ENCODE data around the gene STMN3. TPM values are rescaled to one million over a fixed set of nuclear protein-coding genes. Genes with fewer than 3 reads are reported as not detected.

The STMN3 gene
- total and polyA plus RNA-seq, 4 donors, result 0.42 to 2.9 (median 0.91) TPM

DNA sequence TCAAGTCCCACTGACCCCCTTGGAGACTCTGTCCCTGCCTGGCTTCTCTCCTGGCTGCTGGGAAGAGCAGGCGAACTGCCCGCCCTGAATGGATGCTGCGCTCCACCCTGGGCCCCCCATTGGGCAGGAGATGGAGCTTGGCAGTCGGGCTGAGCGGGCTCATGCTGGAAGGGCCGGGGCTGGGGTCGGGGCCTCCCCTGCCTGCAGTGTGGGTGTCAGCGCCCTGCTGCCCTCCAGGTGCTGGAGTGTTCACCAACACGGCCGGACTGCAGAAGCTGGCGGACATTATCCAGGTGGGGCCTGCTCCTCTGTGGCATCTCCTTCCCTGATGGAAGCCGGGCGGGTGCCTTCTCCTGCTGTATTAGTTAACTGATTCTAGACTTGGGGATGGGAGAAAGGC is 27.2 kb upstream of the STMN3 start:
- H3K27ac ChIP-seq (ENCODE audit: low read depth in 1 of 2, low read length in 2 of 2), result no peak overlapping the region
- H3K9me3 ChIP-seq (ENCODE audit: control insufficient read depth in 4 of 4, low read length in 3 of 4), result no peaks in the 10 kb centered on the region
- H3K4me3 ChIP-seq (ENCODE audit: low read depth in 1 of 3, low read length in 3 of 3), result no peak overlapping the region
- peaks cover 0 to 24% (median 4%) of the 10 kb centered on the region in 4 donors for H3K36me3 ChIP-seq (ENCODE audit: control insufficient read depth in 4 of 4, insufficient read depth in 3 of 4, low read depth in 1 of 4, low read length in 3 of 4)
- H3K27me3 ChIP-seq (ENCODE audit: control insufficient read depth in 4 of 4, insufficient read depth in 4 of 4, low read length in 3 of 4), result no peaks in the 10 kb centered on the region
- TF ChIP-seq HNF4A (conservative IDR thresholded peaks at IDR 0.05) (no peak), FOXA1 (IDR thresholded peaks at IDR 0.05) (no peak), EGR1 (IDR thresholded peaks at IDR 0.05; ENCODE audit: low read depth in 2 of 2) (no peak), HNF4G (IDR thresholded peaks at IDR 0.05) (no peak)
- TF ChIP-seq, protein P1, sequence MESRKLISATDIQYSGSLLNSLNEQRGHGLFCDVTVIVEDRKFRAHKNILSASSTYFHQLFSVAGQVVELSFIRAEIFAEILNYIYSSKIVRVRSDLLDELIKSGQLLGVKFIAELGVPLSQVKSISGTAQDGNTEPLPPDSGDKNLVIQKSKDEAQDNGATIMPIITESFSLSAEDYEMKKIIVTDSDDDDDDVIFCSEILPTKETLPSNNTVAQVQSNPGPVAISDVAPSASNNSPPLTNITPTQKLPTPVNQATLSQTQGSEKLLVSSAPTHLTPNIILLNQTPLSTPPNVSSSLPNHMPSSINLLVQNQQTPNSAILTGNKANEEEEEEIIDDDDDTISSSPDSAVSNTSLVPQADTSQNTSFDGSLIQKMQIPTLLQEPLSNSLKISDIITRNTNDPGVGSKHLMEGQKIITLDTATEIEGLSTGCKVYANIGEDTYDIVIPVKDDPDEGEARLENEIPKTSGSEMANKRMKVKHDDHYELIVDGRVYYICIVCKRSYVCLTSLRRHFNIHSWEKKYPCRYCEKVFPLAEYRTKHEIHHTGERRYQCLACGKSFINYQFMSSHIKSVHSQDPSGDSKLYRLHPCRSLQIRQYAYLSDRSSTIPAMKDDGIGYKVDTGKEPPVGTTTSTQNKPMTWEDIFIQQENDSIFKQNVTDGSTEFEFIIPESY (IDR thresholded peaks at IDR 0.05), result no peak
- TF ChIP-seq, protein P2, sequence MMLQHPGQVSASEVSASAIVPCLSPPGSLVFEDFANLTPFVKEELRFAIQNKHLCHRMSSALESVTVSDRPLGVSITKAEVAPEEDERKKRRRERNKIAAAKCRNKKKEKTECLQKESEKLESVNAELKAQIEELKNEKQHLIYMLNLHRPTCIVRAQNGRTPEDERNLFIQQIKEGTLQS (IDR thresholded peaks at IDR 0.05), result no peak
- H3K4me1 ChIP-seq (ENCODE audit: control insufficient read depth in 4 of 4, insufficient read depth in 4 of 4, low read length in 3 of 4), result no peaks in the 10 kb centered on the region
- 97% methylated on average over 13 of the region's 13 CpGs for WGBS
- H3K9ac ChIP-seq (ENCODE audit: low read depth in 1 of 2, low read length in 2 of 2), result no peak overlapping the region
- no peak for DNase-seq (ENCODE audit: low spot score)

- WGBS, result 96% methylated on average over 19 of the region's 19 CpGs
- Histone ChIP-seq H3K9me3 (ENCODE audit: control insufficient read depth in 4 of 4, low read length in 3 of 4) (no peaks in the 10 kb centered on the region), H3K36me3 (ENCODE audit: control insufficient read depth in 4 of 4, insufficient read depth in 3 of 4, low read depth in 1 of 4, low read length in 3 of 4) (peaks cover 0 to 24% (median 4%) of the 10 kb centered on the region in 4 donors), H3K4me3 (ENCODE audit: low read depth in 1 of 3, low read length in 3 of 3) (no peak overlapping the region), H3K27me3 (ENCODE audit: control insufficient read depth in 4 of 4, insufficient read depth in 4 of 4, low read length in 3 of 4) (no peaks in the 10 kb centered on the region), H3K9ac (ENCODE audit: low read depth in 1 of 2, low read length in 2 of 2) (no peak overlapping the region), H3K4me1 (ENCODE audit: control insufficient read depth in 4 of 4, insufficient read depth in 4 of 4, low read length in 3 of 4) (no peaks in the 10 kb centered on the region), H3K27ac (ENCODE audit: low read depth in 1 of 2, low read length in 2 of 2) (no peak overlapping the region)
- no peak for DNase-seq (ENCODE audit: low spot score)
- TF ChIP-seq, protein P2 (IDR thresholded peaks at IDR 0.05), result no peak
- no peak for TF ChIP-seq FOXA2 (IDR thresholded peaks at IDR 0.05)
- TF ChIP-seq CTCF (IDR thresholded peaks at IDR 0.05; ENCODE audit: low read depth, low read length, missing input control), result no peak
- TF ChIP-seq EGR1 (IDR thresholded peaks at IDR 0.05; ENCODE audit: low read depth in 2 of 2), result no peak
- no peak for TF ChIP-seq NR2F2 (IDR thresholded peaks at IDR 0.05)
- TF ChIP-seq HNF4A (conservative IDR thresholded peaks at IDR 0.05), result no peak
- TF ChIP-seq YY1 (IDR thresholded peaks at IDR 0.05), result no peak
- TF ChIP-seq RXRA (IDR thresholded peaks at IDR 0.05), result no peak
- no peak for TF ChIP-seq GABPA (IDR thresholded peaks at IDR 0.05 in 1 of 2, conservative IDR thresholded peaks at IDR 0.05 in 1 of 2)
- TF ChIP-seq, protein P1 (IDR thresholded peaks at IDR 0.05), result no peak
- TF ChIP-seq, protein P3, sequence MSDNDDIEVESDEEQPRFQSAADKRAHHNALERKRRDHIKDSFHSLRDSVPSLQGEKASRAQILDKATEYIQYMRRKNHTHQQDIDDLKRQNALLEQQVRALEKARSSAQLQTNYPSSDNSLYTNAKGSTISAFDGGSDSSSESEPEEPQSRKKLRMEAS (IDR thresholded peaks at IDR 0.05), result no peak
- TF ChIP-seq HNF4G (IDR thresholded peaks at IDR 0.05), result no peak
- TF ChIP-seq JUND (IDR thresholded peaks at IDR 0.05), result no peak
- TF ChIP-seq FOXA1 (IDR thresholded peaks at IDR 0.05), result no peak
Measured at GRCh38 chr20:63679799-63680305, 26.6 kb upstream of the STMN3 start.
